ENCODE results near the gene GNA12. TPM values are rescaled to one million over a fixed set of nuclear protein-coding genes. Genes with fewer than 3 reads are reported as not detected.
A peak's percentile ranks its signal among the peaks of the same experiment; 100 is the strongest.

Gene GNA12
- total and polyA plus RNA-seq, 5 donors from 2014 or later, result 5.0 to 29.1 (median 7.9) TPM

DNA sequence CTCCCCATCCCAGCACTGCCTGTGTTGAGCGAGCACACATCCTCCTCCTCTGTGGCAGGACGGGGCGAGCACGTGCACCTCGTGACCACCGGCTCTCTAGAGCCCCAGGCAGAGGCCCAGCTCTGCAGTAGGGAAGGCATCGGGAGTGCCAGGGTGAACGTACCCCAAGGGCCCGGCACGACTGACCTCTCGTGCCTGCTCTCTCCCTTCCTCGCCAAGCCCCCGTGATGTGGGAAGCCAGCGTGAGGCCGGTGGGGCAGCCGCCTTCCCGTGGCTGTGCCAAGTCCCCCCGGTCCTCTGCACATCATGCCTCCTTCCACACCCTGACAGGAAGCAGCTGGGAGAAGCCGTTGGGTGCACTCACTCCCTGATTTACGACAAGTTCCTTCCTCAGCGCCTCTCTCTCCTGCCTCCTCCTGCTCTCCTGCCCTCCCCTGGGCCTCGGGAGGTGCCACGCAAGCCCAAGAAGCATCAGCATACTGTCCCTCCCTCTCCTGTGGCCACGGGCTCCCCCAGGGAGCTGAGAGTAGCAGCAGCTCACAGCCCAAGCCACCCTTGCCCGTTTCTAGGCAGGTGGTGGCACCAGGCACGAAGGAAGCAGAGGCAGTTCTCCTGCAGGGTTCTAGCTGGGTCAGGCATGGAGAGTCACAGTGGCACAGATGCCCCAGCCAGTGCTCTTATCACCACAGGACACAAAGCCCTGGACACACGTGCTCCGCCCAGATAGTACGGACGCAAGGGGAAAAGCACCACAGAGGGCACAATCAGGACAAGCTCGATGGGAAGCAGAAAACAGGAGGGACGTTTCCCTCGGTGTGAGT is 109.1 kb downstream of the GNA12 start:
- Histone ChIP-seq H3K4me3 (ENCODE audit: low read depth, low read length) (no peak overlapping the region), H3K4me1 (ENCODE audit: control insufficient read depth, insufficient read depth, low read length, poor library complexity, severe bottlenecking) (peaks cover 3% of the 10 kb centered on the region), H3K27me3 (ENCODE audit: control insufficient read depth, insufficient read depth, low read length) (no peaks in the 10 kb centered on the region), H3K36me3 (ENCODE audit: control insufficient read depth, insufficient read depth, low read length) (peaks cover 18% of the 10 kb centered on the region), H3K9me3 (ENCODE audit: control insufficient read depth in 2 of 2, low read length in 2 of 2) (no peaks in the 10 kb centered on the region), H3K27ac (ENCODE audit: insufficient read depth, low read length, poor library complexity, severe bottlenecking) (no peak overlapping the region)
- ATAC-seq (ENCODE audit: low read depth in 2 of 2) (peak in 1 of 2 donors; percentile 26), DNase-seq (peak in 1 of 3 donors; percentile 39)
- Mint-ChIP-seq H3K9me3 (no peaks in the 10 kb centered on the region), H3K4me1 (peaks cover 5 to 41% (median 16%) of the 10 kb centered on the region in 4 donors), H3K27ac (peak overlapping the region in 2 of 3 donors; percentile 79), H3K4me3 (peak overlapping the region in 1 of 4 donors; percentile 38), H3K36me3 (peaks cover 24% of the 10 kb centered on the region), H3K27me3 (no peaks in the 10 kb centered on the region)

- ATAC-seq (ENCODE audit: low read depth in 2 of 2), result no peak
- H3K4me3 Mint-ChIP-seq, result no peak overlapping the region
These were observed 109.9 kb downstream of the GNA12 start for GRCh38 chr7:2734084-2734686.

GRCh38 chr7:2732959-2733584 is 111.0 kb downstream of the GNA12 start:
- H3K9me3 ChIP-seq (ENCODE audit: control insufficient read depth in 2 of 2, low read length in 2 of 2), result no peaks in the 10 kb centered on the region
- Mint-ChIP-seq H3K4me3 (no peak overlapping the region), H3K36me3 (peaks cover 35% of the 10 kb centered on the region), H3K27me3 (no peaks in the 10 kb centered on the region), H3K27ac (peak overlapping the region in 2 of 3 donors; percentile 11 to 66), H3K4me1 (peaks cover 5 to 41% (median 15%) of the 10 kb centered on the region in 4 donors), H3K9me3 (no peaks in the 10 kb centered on the region)
- H3K4me3 ChIP-seq (ENCODE audit: low read depth, low read length), result no peak overlapping the region
- H3K27ac ChIP-seq (ENCODE audit: insufficient read depth, low read length, poor library complexity, severe bottlenecking), result no peak overlapping the region
- H3K4me1 ChIP-seq (ENCODE audit: control insufficient read depth, insufficient read depth, low read length, poor library complexity, severe bottlenecking), result peaks cover 3% of the 10 kb centered on the region
- H3K36me3 ChIP-seq (ENCODE audit: control insufficient read depth, insufficient read depth, low read length), result peaks cover 19% of the 10 kb centered on the region
- H3K27me3 ChIP-seq (ENCODE audit: control insufficient read depth, insufficient read depth, low read length), result no peaks in the 10 kb centered on the region
- ATAC-seq (ENCODE audit: low read depth in 2 of 2) (no peak), DNase-seq (no peak)

More at GRCh38 chr7:2734084-2734686, 109.9 kb downstream of the GNA12 start:
- Histone ChIP-seq H3K27me3 (ENCODE audit: control insufficient read depth, insufficient read depth, low read length) (no peaks in the 10 kb centered on the region), H3K4me3 (ENCODE audit: low read depth, low read length) (no peak overlapping the region), H3K4me1 (ENCODE audit: control insufficient read depth, insufficient read depth, low read length, poor library complexity, severe bottlenecking) (peaks cover 3% of the 10 kb centered on the region), H3K9me3 (ENCODE audit: control insufficient read depth in 2 of 2, low read length in 2 of 2) (no peaks in the 10 kb centered on the region), H3K27ac (ENCODE audit: insufficient read depth, low read length, poor library complexity, severe bottlenecking) (no peak overlapping the region), H3K36me3 (ENCODE audit: control insufficient read depth, insufficient read depth, low read length) (peaks cover 21% of the 10 kb centered on the region)
- Mint-ChIP-seq H3K27ac (peak overlapping the region in 1 of 3 donors; percentile 76), H3K9me3 (no peaks in the 10 kb centered on the region), H3K4me1 (peaks cover 5 to 41% (median 16%) of the 10 kb centered on the region in 4 donors), H3K36me3 (peaks cover 29% of the 10 kb centered on the region), H3K27me3 (no peaks in the 10 kb centered on the region)
- no peak for DNase-seq

- DNase-seq (no peak), ATAC-seq (ENCODE audit: low read depth in 2 of 2) (no peak)
- no peak overlapping the region for H3K27ac ChIP-seq (ENCODE audit: insufficient read depth, low read length, poor library complexity, severe bottlenecking)
- H3K4me3 ChIP-seq (ENCODE audit: low read depth, low read length), result no peak overlapping the region
- Mint-ChIP-seq H3K9me3 (no peaks in the 10 kb centered on the region), H3K4me1 (peaks cover 5 to 41% (median 15%) of the 10 kb centered on the region in 4 donors), H3K27ac (peak overlapping the region in 2 of 3 donors; percentile 4 to 66), H3K27me3 (no peaks in the 10 kb centered on the region), H3K36me3 (peaks cover 37% of the 10 kb centered on the region), H3K4me3 (no peak overlapping the region)
- H3K36me3 ChIP-seq (ENCODE audit: control insufficient read depth, insufficient read depth, low read length), result peaks cover 19% of the 10 kb centered on the region
- peaks cover 3% of the 10 kb centered on the region for H3K4me1 ChIP-seq (ENCODE audit: control insufficient read depth, insufficient read depth, low read length, poor library complexity, severe bottlenecking)
- no peaks in the 10 kb centered on the region for H3K27me3 ChIP-seq (ENCODE audit: control insufficient read depth, insufficient read depth, low read length)
- H3K9me3 ChIP-seq (ENCODE audit: control insufficient read depth in 2 of 2, low read length in 2 of 2), result no peaks in the 10 kb centered on the region
These were observed 111.7 kb downstream of the GNA12 start for GRCh38 chr7:2732388-2732787.

DNA sequence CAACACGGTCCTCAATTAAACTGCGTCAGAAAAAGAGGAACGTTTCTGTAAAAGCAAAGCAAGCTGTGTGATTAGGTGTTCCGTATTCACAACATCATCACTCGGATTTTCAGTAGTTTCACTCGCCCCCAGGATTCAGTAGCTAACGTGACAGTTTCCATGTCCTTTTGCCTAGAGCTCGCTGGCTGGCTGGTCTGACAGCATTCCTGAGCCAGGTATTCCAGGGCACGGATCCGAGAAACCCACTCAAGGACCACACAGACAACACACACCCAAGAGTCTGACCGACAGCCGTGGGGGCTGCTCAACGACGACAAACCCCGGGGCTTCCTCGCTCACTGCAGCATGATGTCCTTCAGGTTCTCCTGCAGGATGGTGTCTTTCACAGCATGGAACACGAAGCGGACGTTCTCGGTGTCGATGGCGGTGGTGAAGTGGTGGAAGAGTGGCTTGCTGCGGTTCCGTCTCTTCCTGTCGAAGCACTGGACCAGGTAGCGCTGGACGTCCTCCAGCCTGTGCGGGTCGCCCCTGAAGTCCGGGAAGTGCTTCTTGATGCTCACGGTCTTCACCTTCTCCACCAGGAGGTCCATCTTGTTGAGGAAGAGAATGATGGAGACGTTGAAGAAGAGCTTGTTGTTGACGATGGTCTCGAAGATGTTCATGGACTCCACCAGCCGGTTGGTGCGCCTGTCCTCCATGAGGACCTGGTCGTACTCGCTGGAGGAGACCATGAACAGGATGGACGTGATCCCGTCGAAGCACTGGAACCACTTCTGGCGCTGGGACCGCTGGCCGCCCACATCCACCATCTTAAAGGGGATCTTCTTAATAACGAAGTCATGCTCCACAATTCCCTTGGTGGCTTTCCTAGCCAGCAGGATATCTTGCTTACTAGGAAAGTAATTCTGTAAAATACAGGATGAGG is 113.0 kb downstream of the GNA12 start:
- H3K36me3 ChIP-seq (ENCODE audit: control insufficient read depth, insufficient read depth, low read length), result peaks cover 21% of the 10 kb centered on the region
- Mint-ChIP-seq H3K4me3 (no peak overlapping the region), H3K36me3 (peaks cover 40% of the 10 kb centered on the region), H3K9me3 (no peaks in the 10 kb centered on the region), H3K27ac (peak overlapping the region in 2 of 3 donors; percentile 35 to 66), H3K27me3 (no peaks in the 10 kb centered on the region), H3K4me1 (peaks cover 5 to 37% (median 13%) of the 10 kb centered on the region in 4 donors)
- peaks cover 3% of the 10 kb centered on the region for H3K4me1 ChIP-seq (ENCODE audit: control insufficient read depth, insufficient read depth, low read length, poor library complexity, severe bottlenecking)
- no peak overlapping the region for H3K4me3 ChIP-seq (ENCODE audit: low read depth, low read length)
- H3K27ac ChIP-seq (ENCODE audit: insufficient read depth, low read length, poor library complexity, severe bottlenecking), result no peak overlapping the region
- no peaks in the 10 kb centered on the region for H3K27me3 ChIP-seq (ENCODE audit: control insufficient read depth, insufficient read depth, low read length)
- no peaks in the 10 kb centered on the region for H3K9me3 ChIP-seq (ENCODE audit: control insufficient read depth in 2 of 2, low read length in 2 of 2)
- ATAC-seq (ENCODE audit: low read depth in 2 of 2), result no peak
- no peak for DNase-seq

DNA sequence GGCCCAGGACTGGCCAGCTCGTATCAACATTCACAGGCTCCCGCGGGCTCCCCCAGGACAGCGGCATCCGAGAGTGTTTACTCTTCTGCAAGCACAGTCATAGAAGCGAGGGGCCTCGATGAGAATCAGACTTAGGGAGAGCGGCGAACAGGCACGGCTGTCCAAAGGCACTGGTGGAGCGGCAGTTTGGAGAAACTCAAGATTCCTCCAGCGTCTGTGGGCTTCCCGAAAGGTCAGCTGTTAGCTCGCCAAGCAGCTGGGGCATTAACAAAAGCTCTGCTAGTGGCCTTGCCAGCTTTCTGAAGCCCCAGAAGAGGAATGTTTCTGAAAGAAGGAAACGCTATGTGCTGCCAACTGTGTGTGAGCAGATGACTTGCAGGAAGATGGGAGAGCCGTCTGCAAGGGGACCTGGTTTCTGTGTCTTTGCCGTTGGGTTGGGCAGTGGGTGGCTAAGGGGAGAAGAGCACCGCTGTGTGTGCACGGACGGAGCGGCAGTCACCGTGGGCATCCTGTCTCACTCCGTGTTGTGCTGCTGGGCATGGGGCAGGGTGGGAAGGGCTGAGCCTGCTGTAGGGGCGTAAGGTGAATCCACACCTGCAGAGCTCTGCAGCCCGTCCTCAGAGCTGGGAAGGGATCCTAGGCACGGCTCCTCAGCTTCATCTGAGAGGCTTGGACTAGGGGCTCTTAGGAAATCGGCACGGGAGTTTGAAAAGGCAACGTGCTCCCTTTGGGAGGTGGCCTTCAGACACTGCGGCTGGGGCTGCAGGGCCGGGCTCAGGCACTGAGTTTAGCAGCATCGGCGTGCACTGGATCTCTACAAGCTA is 114.0 kb downstream of the GNA12 start:
- Histone ChIP-seq H3K36me3 (ENCODE audit: control insufficient read depth, insufficient read depth, low read length) (peaks cover 21% of the 10 kb centered on the region), H3K4me1 (ENCODE audit: control insufficient read depth, insufficient read depth, low read length, poor library complexity, severe bottlenecking) (peaks cover 3% of the 10 kb centered on the region), H3K4me3 (ENCODE audit: low read depth, low read length) (no peak overlapping the region), H3K27ac (ENCODE audit: insufficient read depth, low read length, poor library complexity, severe bottlenecking) (no peak overlapping the region), H3K27me3 (ENCODE audit: control insufficient read depth, insufficient read depth, low read length) (no peaks in the 10 kb centered on the region), H3K9me3 (ENCODE audit: control insufficient read depth in 2 of 2, low read length in 2 of 2) (no peaks in the 10 kb centered on the region)
- Mint-ChIP-seq H3K36me3 (peaks cover 40% of the 10 kb centered on the region), H3K9me3 (no peaks in the 10 kb centered on the region), H3K4me1 (peaks cover 5 to 29% (median 11%) of the 10 kb centered on the region in 4 donors), H3K4me3 (no peak overlapping the region), H3K27ac (no peak overlapping the region), H3K27me3 (no peaks in the 10 kb centered on the region)
- DNase-seq (no peak), ATAC-seq (ENCODE audit: low read depth in 2 of 2) (no peak)
